ENCODE results near the gene TOMM70. TPM values are rescaled to one million over a fixed set of nuclear protein-coding genes. Genes with fewer than 3 reads are reported as not detected.

Gene TOMM70
- total and polyA plus RNA-seq, 2 of the 13 experiments (the other 11 are each of a cell fraction or from before 2014, with no cell fraction given), result 27.0 to 77.2 TPM

DNA sequence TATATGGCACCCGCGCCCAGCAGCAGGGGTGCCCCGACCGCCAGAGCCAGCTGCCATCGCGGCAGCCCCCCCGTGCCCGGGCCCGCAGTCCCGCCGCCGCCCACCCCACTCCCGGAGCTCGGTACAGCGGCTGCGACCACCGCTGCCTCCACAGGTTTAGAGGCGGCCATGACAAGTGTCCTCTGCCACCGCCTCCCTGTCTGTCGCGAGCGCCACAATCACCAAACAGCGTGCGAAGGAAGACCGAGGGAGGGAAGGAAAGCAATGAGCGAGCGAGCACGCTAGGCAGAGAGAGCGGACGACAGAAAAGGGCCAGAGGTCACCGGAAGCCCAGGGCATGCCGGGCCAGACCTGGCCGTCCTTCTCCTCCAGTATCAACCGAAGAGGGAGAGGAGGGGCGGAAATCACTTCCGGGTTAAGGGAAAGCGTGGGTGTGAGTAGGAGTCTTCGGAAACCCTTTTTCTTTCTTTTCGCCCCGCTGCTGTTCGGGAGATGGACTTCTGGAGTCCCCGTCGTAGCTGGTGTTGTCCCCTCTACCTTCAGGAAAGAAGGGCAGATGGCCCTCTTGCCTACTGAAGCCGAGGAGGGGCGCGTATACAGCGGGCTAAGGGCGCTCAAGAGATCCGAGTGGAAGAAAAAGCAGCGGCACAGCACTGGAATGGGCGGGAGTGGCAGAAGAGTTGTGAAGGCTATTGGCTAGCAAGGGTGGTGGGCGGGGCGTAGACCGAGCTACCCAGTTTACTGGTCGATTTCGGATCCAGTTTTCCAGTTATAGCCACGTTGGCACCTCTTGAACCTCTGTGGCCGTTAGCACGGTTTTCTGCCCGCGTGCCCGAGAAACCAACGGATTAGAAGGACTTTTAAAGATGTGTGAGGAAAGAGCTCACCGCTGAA is at the start of gene TOMM70, which contains the start of gene LNP1 (continued):
- TF ChIP-seq TARDBP (CRISPR knock-in tag; IDR thresholded peaks at IDR 0.05) (peak; percentile 83; the same call in 1 of the 2 replicates), SP1 (IDR thresholded peaks at IDR 0.05) (no peak), SP1 (CRISPR knock-in tag; IDR thresholded peaks at IDR 0.05) (peak; percentile 86), SP140L (CRISPR knock-in tag; IDR thresholded peaks at IDR 0.05; ENCODE audit: borderline replicate concordance) (no peak; the same call in 1 of the 2 replicates), SUZ12 (IDR thresholded peaks at IDR 0.05; ENCODE audit: low read depth, low read length) (peak; percentile 24; the same call in 1 of the 2 replicates), ZBTB20 (CRISPR knock-in tag; IDR thresholded peaks at IDR 0.05; ENCODE audit: borderline replicate concordance, low read depth) (no peak; the same call in 1 of the 2 replicates), RNF2 (conservative IDR thresholded peaks at IDR 0.05; ENCODE audit: low read depth) (no peak; the same call in 1 of the 2 replicates), ELF3 (CRISPR knock-in tag; IDR thresholded peaks at IDR 0.05) (peak; percentile 25; the same call in 1 of the 2 replicates), ZFP82 (CRISPR knock-in tag; IDR thresholded peaks at IDR 0.05; ENCODE audit: borderline replicate concordance) (peak; percentile 28; the same call in 1 of the 2 replicates), ZNF224 (CRISPR knock-in tag; IDR thresholded peaks at IDR 0.05) (peak; percentile 91), ZNF713 (CRISPR knock-in tag; IDR thresholded peaks at IDR 0.05) (peak; percentile 70; the same call in 1 of the 2 replicates), ZFYVE20 (CRISPR knock-in tag; IDR thresholded peaks at IDR 0.05; ENCODE audit: borderline replicate concordance, low read depth) (no peak), ZNF30 (CRISPR knock-in tag; IDR thresholded peaks at IDR 0.05) (no peak), PHF5A (CRISPR knock-in tag; IDR thresholded peaks at IDR 0.05; ENCODE audit: low read depth, unreplicated experiment) (peak; percentile 39)
- TF ChIP-seq, protein P1, sequence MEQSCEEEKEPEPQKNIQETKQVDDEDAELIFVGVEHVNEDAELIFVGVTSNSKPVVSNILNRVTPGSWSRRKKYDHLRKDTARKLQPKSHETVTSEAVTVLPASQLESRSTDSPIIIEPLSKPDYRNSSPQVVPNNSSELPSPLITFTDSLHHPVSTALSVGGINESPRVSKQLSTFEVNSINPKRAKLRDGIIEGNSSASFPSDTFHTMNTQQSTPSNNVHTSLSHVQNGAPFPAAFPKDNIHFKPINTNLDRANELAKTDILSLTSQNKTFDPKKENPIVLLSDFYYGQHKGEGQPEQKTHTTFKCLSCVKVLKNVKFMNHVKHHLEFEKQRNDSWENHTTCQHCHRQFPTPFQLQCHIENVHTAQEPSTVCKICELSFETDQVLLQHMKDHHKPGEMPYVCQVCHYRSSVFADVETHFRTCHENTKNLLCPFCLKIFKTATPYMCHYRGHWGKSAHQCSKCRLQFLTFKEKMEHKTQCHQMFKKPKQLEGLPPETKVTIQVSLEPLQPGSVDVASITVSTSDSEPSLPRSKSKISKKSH (CRISPR knock-in tag; IDR thresholded peaks at IDR 0.05; ENCODE audit: borderline replicate concordance), result peak; percentile 65; the same call in 1 of the 2 replicates
- TF ChIP-seq, protein P2, sequence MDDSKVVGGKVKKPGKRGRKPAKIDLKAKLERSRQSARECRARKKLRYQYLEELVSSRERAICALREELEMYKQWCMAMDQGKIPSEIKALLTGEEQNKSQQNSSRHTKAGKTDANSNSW (CRISPR knock-in tag; IDR thresholded peaks at IDR 0.05; ENCODE audit: borderline replicate concordance), result 0 out of 2 replicates have a peak, but pooled peaks have one; percentile 43
- TF ChIP-seq, protein P3, sequence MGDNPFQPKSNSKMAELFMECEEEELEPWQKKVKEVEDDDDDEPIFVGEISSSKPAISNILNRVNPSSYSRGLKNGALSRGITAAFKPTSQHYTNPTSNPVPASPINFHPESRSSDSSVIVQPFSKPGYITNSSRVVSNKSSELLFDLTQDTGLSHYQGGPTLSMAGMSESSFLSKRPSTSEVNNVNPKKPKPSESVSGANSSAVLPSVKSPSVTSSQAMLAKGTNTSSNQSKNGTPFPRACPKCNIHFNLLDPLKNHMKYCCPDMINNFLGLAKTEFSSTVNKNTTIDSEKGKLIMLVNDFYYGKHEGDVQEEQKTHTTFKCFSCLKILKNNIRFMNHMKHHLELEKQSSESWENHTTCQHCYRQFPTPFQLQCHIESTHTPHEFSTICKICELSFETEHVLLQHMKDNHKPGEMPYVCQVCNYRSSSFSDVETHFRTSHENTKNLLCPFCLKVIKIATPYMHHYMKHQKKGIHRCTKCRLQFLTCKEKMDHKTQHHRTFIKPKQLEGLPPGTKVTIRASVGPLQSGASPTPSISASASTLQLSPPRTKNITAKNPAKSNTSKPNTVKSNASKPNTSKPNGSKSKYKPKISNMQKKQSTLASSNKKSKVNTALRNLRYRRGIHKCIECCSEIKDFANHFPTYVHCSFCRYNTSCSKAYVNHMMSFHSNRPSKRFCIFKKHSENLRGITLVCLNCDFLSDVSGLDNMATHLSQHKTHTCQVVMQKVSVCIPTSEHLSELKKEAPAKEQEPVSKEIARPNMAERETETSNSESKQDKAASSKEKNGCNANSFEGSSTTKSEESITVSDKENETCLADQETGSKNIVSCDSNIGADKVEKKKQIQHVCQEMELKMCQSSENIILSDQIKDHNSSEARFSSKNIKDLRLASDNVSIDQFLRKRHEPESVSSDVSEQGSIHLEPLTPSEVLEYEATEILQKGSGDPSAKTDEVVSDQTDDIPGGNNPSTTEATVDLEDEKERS (CRISPR knock-in tag; IDR thresholded peaks at IDR 0.05), result no peak
